KBM-7 (cell line): ENCODE data around the gene CCNK.

Experiments
- DNase-seq: peaks from one replicate; pipeline ENCODE4 v3.0.0-alpha.2; 2015
- in situ Hi-C: fragments of 300-500 bp; cut with MboI; formaldehyde crosslinking; loops from 2 replicates; pipeline ENCODE4 v1.14.3; 2020; ENCODE audit warnings: low sequenced_read_pairs, low pct_unique_long_range_greater_than_20kb, mixed read lengths

Gene CCNK

GRCh38 chr14:99524804-99525698, 43.8 kb downstream of the CCNK start:
- DNase-seq = no peak
- in situ Hi-C loops = loop anchor here (10.0 to 25.0 kb wide), 2 partner anchors 100 to 362 kb away; no protein-coding TSS in a partner anchor

- in situ Hi-C loops = loop anchor here (10.0 kb wide), 1 partner anchor 99 kb away; no protein-coding TSS in a partner anchor
- no peak for DNase-seq
These were observed 44.5 kb downstream of the CCNK start for GRCh38 chr14:99525699-99526080.

GRCh38 chr14:99527026-99527425, 45.8 kb downstream of the CCNK start:
- in situ Hi-C loops = loop anchor here (10.0 kb wide), 1 partner anchor 98 kb away; no protein-coding TSS in a partner anchor
- no peak for DNase-seq

GRCh38 chr14:99527427-99528076, 46.3 kb downstream of the CCNK start:
- no peak for DNase-seq
- in situ Hi-C loops = loop anchor here (10.0 kb wide), 1 partner anchor 97 kb away; no protein-coding TSS in a partner anchor

GRCh38 chr14:99529899-99530298, 48.7 kb downstream of the CCNK start:
- in situ Hi-C loops = loop anchor here (10.0 kb wide), 1 partner anchor 95 kb away; no protein-coding TSS in a partner anchor
- no peak for DNase-seq

- in situ Hi-C loops = no loop called here
- no peak for DNase-seq
These were observed 49.4 kb downstream of the CCNK start for GRCh38 chr14:99530407-99531155.

- in situ Hi-C loops = no loop called here
- DNase-seq = no peak
These were observed 50.3 kb downstream of the CCNK start for GRCh38 chr14:99531251-99532096.

- no peak for DNase-seq
- in situ Hi-C loops = no loop called here
These were observed 51.1 kb downstream of the CCNK start for GRCh38 chr14:99532310-99532709.

- in situ Hi-C loops = no loop called here
- no peak for DNase-seq
These were observed 53.1 kb downstream of the CCNK start for GRCh38 chr14:99534333-99534732.

- DNase-seq = no peak
- in situ Hi-C loops = no loop called here
These were observed 53.7 kb downstream of the CCNK start for GRCh38 chr14:99534863-99535262.

GRCh38 chr14:99535448-99535847, 54.2 kb downstream of the CCNK start:
- in situ Hi-C loops = no loop called here
- DNase-seq = no peak

GRCh38 chr14:99535908-99536778, 54.9 kb downstream of the CCNK start:
- in situ Hi-C loops = no loop called here
- DNase-seq = no peak

GRCh38 chr14:99537399-99537798, 56.2 kb downstream of the CCNK start:
- in situ Hi-C loops = no loop called here
- no peak for DNase-seq

GRCh38 chr14:99538275-99538674, 57.1 kb downstream of the CCNK start:
- no peak for DNase-seq
- in situ Hi-C loops = no loop called here

- in situ Hi-C loops = no loop called here
- DNase-seq = no peak
These were observed 57.5 kb downstream of the CCNK start for GRCh38 chr14:99538733-99539132.

- in situ Hi-C loops = no loop called here
- no peak for DNase-seq
These were observed 58.3 kb downstream of the CCNK start for GRCh38 chr14:99539491-99539890.

GRCh38 chr14:99540196-99541032, 59.2 kb downstream of the CCNK start:
- in situ Hi-C loops = no loop called here
- no peak for DNase-seq
